ENCODE measurements around the gene EXOSC10. TPM values are rescaled to one million over a fixed set of nuclear protein-coding genes. Genes with fewer than 3 reads are reported as not detected.
"Not testable (repeated sequence)": the region's sequence is repeated elsewhere in the genome, so short reads cannot be mapped to it uniquely, and the experiment has no call there.

EXOSC10 gene
- total RNA-seq, 1 donor from 2014 or later: 49.1 TPM

GRCh38 chr1:11019971-11020370, 79.7 kb downstream of the EXOSC10 start:
- Mint-ChIP-seq H3K36me3 (ENCODE audit: low read depth) (peaks cover 44% of the 10 kb centered on the region), H3K4me1 (ENCODE audit: low read depth) (peaks cover 6% of the 10 kb centered on the region), H3K27ac (ENCODE audit: unreplicated experiment) (no peak overlapping the region), H3K9me3 (ENCODE audit: low read depth) (no peaks in the 10 kb centered on the region), H3K27me3 (ENCODE audit: low read depth) (no peaks in the 10 kb centered on the region), H3K4me3 (ENCODE audit: unreplicated experiment) (no peak overlapping the region)
- TF ChIP-seq CTCF (IDR thresholded peaks at IDR 0.05): no peak
- no peak for DNase-seq (ENCODE audit: low spot score)

- DNase-seq (ENCODE audit: low spot score); H3K4me3 Mint-ChIP-seq (ENCODE audit: unreplicated experiment); H3K27me3 Mint-ChIP-seq (ENCODE audit: low read depth); H3K9me3 Mint-ChIP-seq (ENCODE audit: low read depth); H3K27ac Mint-ChIP-seq (ENCODE audit: unreplicated experiment): not testable (repeated sequence)
- peaks cover 46% of the 10 kb centered on the region for H3K36me3 Mint-ChIP-seq (ENCODE audit: low read depth)
- peaks cover 11% of the 10 kb centered on the region for H3K4me1 Mint-ChIP-seq (ENCODE audit: low read depth)
Measured at GRCh38 chr1:11019358-11019757, 80.3 kb downstream of the EXOSC10 start.

Other genes with a start within 250 kb of the EXOSC10 start
- gene TARDBP, start 87.2 kb downstream of the EXOSC10 start, total RNA-seq: 97.8 to 119 TPM (median 103 TPM) in 3 replicates
- not detected in 3 replicates for gene MASP2, start 52.6 kb downstream of the EXOSC10 start, total RNA-seq
- gene SRM, start 39.9 kb downstream of the EXOSC10 start, total RNA-seq: 140 to 176 TPM (median 141 TPM) in 3 replicates
- gene ANGPTL7, start 89.5 kb upstream of the EXOSC10 start, total RNA-seq: 0.15 TPM in 1 of 3 replicates, not detected in the others
- gene MTOR, start 162.7 kb upstream of the EXOSC10 start, total RNA-seq: 33.8 to 51.4 TPM (median 36.9 TPM) in 3 replicates
- gene UBIAD1, start 173.3 kb upstream of the EXOSC10 start, total RNA-seq: 9.4 to 11.9 TPM (median 10.5 TPM) in 3 replicates